SU-DHL-6 (cell line): ENCODE data around the gene UGT1A10.

Experiments
- H2AFZ ChIP-seq: fragments of 200-600 bp; sonication (generic); 2 replicates; pipeline ENCODE4 v1.6.1; 2014; ENCODE audit warnings: low read depth, mild to moderate bottlenecking, moderate library complexity, mixed read lengths, antibody characterized with exemption, low read length; ENCODE audit not compliant: severe bottlenecking
- H3F3A ChIP-seq: fragments of 200-600 bp; shearing (Covaris generic); 2 replicates; pipeline ENCODE4 v1.6.0; 2016; ENCODE audit warnings: antibody characterized with exemption, mild to moderate bottlenecking; ENCODE audit not compliant: insufficient read depth
- H3K27ac ChIP-seq: fragments of 200-600 bp; sonication (generic); 2 replicates; pipeline ENCODE4 v1.5.1; 2016; ENCODE audit warnings: low read depth, mild to moderate bottlenecking, low read length, moderate library complexity, mixed read lengths
- H3K27me3 ChIP-seq: fragments of 200-600 bp; sonication (generic), shearing (Covaris generic); 2 replicates; pipeline ENCODE4 v1.6.0; 2014; ENCODE audit warnings: mild to moderate bottlenecking, low read length
- H3K36me3 ChIP-seq: fragments of 200-600 bp; sonication (generic); 2 replicates; pipeline ENCODE4 v1.6.1; 2014; ENCODE audit warnings: mild to moderate bottlenecking, low read length, mixed read lengths
- H3K4me2 ChIP-seq: fragments of 300-600, 200-600 bp; shearing (Covaris generic), sonication (generic); 2 replicates; pipeline ENCODE4 v1.6.0; 2014; ENCODE audit warnings: low read length, low read depth, mild to moderate bottlenecking; ENCODE audit not compliant: poor library complexity, severe bottlenecking
- H3K4me3 ChIP-seq: fragments of 200-600 bp; sonication (generic); 2 replicates; pipeline ENCODE4 v1.5.1; 2014; ENCODE audit warnings: antibody characterized with exemption, low read length, mild to moderate bottlenecking, mixed read lengths; ENCODE audit not compliant: insufficient read depth, poor library complexity, severe bottlenecking
- H3K79me2 ChIP-seq: fragments of 200-600 bp; sonication (generic); 2 replicates; pipeline ENCODE4 v1.6.1; 2014; ENCODE audit warnings: mild to moderate bottlenecking, low read length, moderate library complexity; ENCODE audit not compliant: insufficient read depth
- H3K9ac ChIP-seq: fragments of 200-600 bp; sonication (generic); 2 replicates; pipeline ENCODE4 v1.7.0; 2014; ENCODE audit warnings: mild to moderate bottlenecking, low read length
- H3K9me2 ChIP-seq: fragments of 200-600 bp; sonication (generic); replicated peaks from 2 replicates; pipeline ENCODE4 v1.6.1; 2014; ENCODE audit warnings: low read length; ENCODE audit not compliant: insufficient read depth
- H3K9me3 ChIP-seq: fragments of 200-600 bp; sonication (generic); 2 replicates; pipeline ENCODE4 v1.6.1; 2014; ENCODE audit warnings: low read length, mixed read lengths; ENCODE audit not compliant: insufficient read depth
- H4K20me1 ChIP-seq: fragments of 200-600 bp; sonication (generic); 2 replicates; pipeline ENCODE4 v1.6.1; 2014; ENCODE audit warnings: low read depth, mild to moderate bottlenecking, antibody characterized with exemption, low read length, moderate library complexity, mixed read lengths
- CTCF ChIP-seq: fragments of 200-600 bp; sonication (generic); IDR thresholded peaks from one replicate; pipeline ENCODE4 v1.5.1; 2017; ENCODE audit warnings: antibody characterized with exemption, mild to moderate bottlenecking, low read length, moderate library complexity; ENCODE audit not compliant: insufficient read depth, poor library complexity, severe bottlenecking
- EZH2phosphoT487 ChIP-seq: fragments of 200-600 bp; sonication (generic), shearing (Covaris generic); conservative IDR thresholded peaks from 2 replicates; pipeline ENCODE4 v1.6.1; 2018; ENCODE audit warnings: mild to moderate bottlenecking, antibody characterized with exemption, low read length, moderate library complexity, mixed read lengths

Gene UGT1A10

GRCh38 chr2:233692648-233693047 is 56.4 kb downstream of the UGT1A10 start, which contains the start of gene UGT1A6:
TSS of gene UGT1A6 (plus strand) at chr2:233692890. CDS start at chr2:233693005, 115 bp downstream.
- Histone ChIP-seq H3K9ac (no peak within 1 kb of the TSS), H3K27me3 (no peaks in the 10 kb centered on the region), H3K4me3 (no peak within 1 kb of the TSS), H4K20me1 (no peaks in the 10 kb centered on the region), H2AFZ (no peak within 1 kb of the TSS), H3K27ac (no peak within 1 kb of the TSS), H3K36me3 (no peaks in the 10 kb centered on the region), H3K9me3 (no peaks in the 10 kb centered on the region), H3K4me2 (no peak within 1 kb of the TSS), H3K79me2 (no peaks in the 10 kb centered on the region), H3K9me2 (no peaks in the 10 kb centered on the region), H3F3A (no peaks in the 10 kb centered on the region)
- no peak for TF ChIP-seq CTCF
- TF ChIP-seq EZH2phosphoT487 = no peak

GRCh38 chr2:233693963-233694362 is 57.7 kb downstream of the UGT1A10 start:
- TF ChIP-seq EZH2phosphoT487 = no peak
- no peak for TF ChIP-seq CTCF
- Histone ChIP-seq H3K36me3 (no peaks in the 10 kb centered on the region), H3K27me3 (no peaks in the 10 kb centered on the region), H3K9ac (no peak overlapping the region), H3K9me2 (no peaks in the 10 kb centered on the region), H3K9me3 (no peaks in the 10 kb centered on the region), H3K4me3 (no peak overlapping the region), H4K20me1 (no peaks in the 10 kb centered on the region), H3K79me2 (no peaks in the 10 kb centered on the region), H3F3A (no peaks in the 10 kb centered on the region), H3K27ac (no peak overlapping the region), H3K4me2 (no peak overlapping the region), H2AFZ (no peak overlapping the region)

GRCh38 chr2:233698740-233699139 is 62.5 kb downstream of the UGT1A10 start:
- Histone ChIP-seq H3K27me3 (no peaks in the 10 kb centered on the region), H3K9me3 (no peaks in the 10 kb centered on the region), H3K9me2 (no peaks in the 10 kb centered on the region), H3K36me3 (no peaks in the 10 kb centered on the region), H3K79me2 (no peaks in the 10 kb centered on the region), H3K27ac (no peak overlapping the region), H3K9ac (no peak overlapping the region), H3F3A (no peaks in the 10 kb centered on the region), H2AFZ (no peak overlapping the region), H3K4me3 (no peak overlapping the region), H3K4me2 (no peak overlapping the region), H4K20me1 (no peaks in the 10 kb centered on the region)
- TF ChIP-seq EZH2phosphoT487 (no peak), CTCF (no peak)
